HEK293T (cell line): ENCODE results near the gene WNT5B.

Experiments
- CTCF ChIA-PET: fragments of 350-600 bp; formaldehyde crosslinking; extraction: SDS; loops from one replicate; lab custom pipeline; 2021; ENCODE audit warnings: antibody characterized with exemption, inconsistent platforms; lab: Yijun Ruan, JAX
- POLR2A ChIA-PET: fragments of 350-600 bp; formaldehyde crosslinking; extraction: SDS; loops from one replicate; lab custom pipeline; 2020; ENCODE audit warnings: antibody characterized with exemption, inconsistent platforms; lab: Yijun Ruan, JAX
- DNase-seq: peaks from one replicate; pipeline ENCODE4 v3.0.0; 2012; ENCODE audit warnings: mixed read lengths; ENCODE audit errors: extremely low spot score
- ARNT ChIP-seq: fragments of 450-650 bp; IDR thresholded peaks from 2 replicates; pipeline ENCODE4 v1.6.1; 2017; ENCODE audit warnings: mild to moderate bottlenecking
- BHLHE40 ChIP-seq: fragments of 450-650 bp; IDR thresholded peaks from 2 replicates; pipeline ENCODE4 v1.6.1; 2016; ENCODE audit warnings: mild to moderate bottlenecking, moderate library complexity, borderline replicate concordance
- CTBP1 ChIP-seq: fragments of 450-650 bp; IDR thresholded peaks from 2 replicates; pipeline ENCODE4 v1.6.1; 2016; ENCODE audit warnings: borderline replicate concordance
- ELF4 ChIP-seq: fragments of 450-650 bp; IDR thresholded peaks from 2 replicates; pipeline ENCODE4 v1.6.1; 2017; ENCODE audit warnings: antibody characterized with exemption
- FOXA1 ChIP-seq: fragments of 450-650 bp; IDR thresholded peaks from 2 replicates; pipeline ENCODE4 v1.6.1; 2016; ENCODE audit warnings: mild to moderate bottlenecking
- FOXK2 ChIP-seq: fragments of 450-650 bp; IDR thresholded peaks from 2 replicates; pipeline ENCODE4 v1.6.1; 2016; ENCODE audit warnings: mild to moderate bottlenecking
- FOXM1 ChIP-seq: fragments of 450-650 bp; IDR thresholded peaks from 2 replicates; pipeline ENCODE4 v1.6.1; 2017; ENCODE audit warnings: mild to moderate bottlenecking, borderline replicate concordance
- HDGF ChIP-seq: fragments of 450-650 bp; IDR thresholded peaks from 2 replicates; pipeline ENCODE4 v1.6.1; 2017; ENCODE audit warnings: antibody characterized with exemption, borderline replicate concordance
- L3MBTL2 ChIP-seq: fragments of 450-650 bp; conservative IDR thresholded peaks from 2 replicates; pipeline ENCODE4 v1.6.1; 2016; ENCODE audit warnings: mild to moderate bottlenecking
- LEF1 ChIP-seq: fragments of 450-650 bp; IDR thresholded peaks from 2 replicates; pipeline ENCODE4 v1.6.1; 2017; ENCODE audit warnings: mild to moderate bottlenecking, borderline replicate concordance
- NFRKB ChIP-seq: fragments of 450-650 bp; IDR thresholded peaks from 2 replicates; pipeline ENCODE4 v1.6.1; 2016; ENCODE audit warnings: mild to moderate bottlenecking, moderate library complexity
- SP1 ChIP-seq: fragments of 450-650 bp; IDR thresholded peaks from 2 replicates; pipeline ENCODE4 v1.6.1; 2017
- SUZ12 ChIP-seq: fragments of 450-650 bp; IDR thresholded peaks from 2 replicates; pipeline ENCODE4 v1.6.1; 2016; ENCODE audit warnings: mild to moderate bottlenecking
- TARDBP ChIP-seq: fragments of 450-650 bp; IDR thresholded peaks from 2 replicates; pipeline ENCODE4 v1.6.1; 2016
- ZNF384 ChIP-seq: fragments of 450-650 bp; IDR thresholded peaks from 2 replicates; pipeline ENCODE4 v1.6.1; 2016
- TF ChIP-seq, protein P1 (sequence below): fragments of 450-650 bp; IDR thresholded peaks from 2 replicates; pipeline ENCODE4 v1.6.1; 2016

Gene WNT5B

DNA sequence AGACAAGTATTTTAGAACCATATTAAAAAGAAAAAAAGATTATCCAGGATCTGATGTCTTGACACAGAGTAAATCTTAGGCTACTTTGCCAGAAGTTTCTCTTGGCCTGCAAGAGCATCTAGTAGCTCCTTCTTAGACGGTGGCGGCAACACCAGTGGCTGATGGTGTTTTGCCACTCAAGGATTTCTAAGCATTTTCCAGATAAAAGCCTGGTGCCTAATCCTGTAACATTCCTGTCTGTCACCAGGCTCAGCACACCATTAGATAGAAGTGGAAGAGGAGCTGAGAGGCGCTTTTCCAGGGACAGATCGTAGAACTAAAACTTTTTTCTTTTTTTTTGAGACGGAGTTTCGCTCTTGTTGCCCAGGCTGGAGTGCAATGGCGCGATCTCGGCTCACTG, 14.0 kb downstream of the WNT5B start:
- CTCF ChIA-PET = interaction anchor here (0.6 to 2.1 kb wide), 3 partner anchors 8 to 148 kb away, joined by 3 to 7 read pairs (median 6); no protein-coding TSS in a partner anchor
- TF ChIP-seq TARDBP (no peak), SUZ12 (no peak), ELF4 (no peak), ZNF384 (no peak), SP1 (no peak), FOXM1 (no peak), ARNT (no peak), CTBP1 (no peak), L3MBTL2 (no peak), FOXA1 (no peak), LEF1 (no peak), FOXK2 (no peak), BHLHE40 (no peak), NFRKB (no peak), HDGF (no peak)
- TF ChIP-seq, protein P1, sequence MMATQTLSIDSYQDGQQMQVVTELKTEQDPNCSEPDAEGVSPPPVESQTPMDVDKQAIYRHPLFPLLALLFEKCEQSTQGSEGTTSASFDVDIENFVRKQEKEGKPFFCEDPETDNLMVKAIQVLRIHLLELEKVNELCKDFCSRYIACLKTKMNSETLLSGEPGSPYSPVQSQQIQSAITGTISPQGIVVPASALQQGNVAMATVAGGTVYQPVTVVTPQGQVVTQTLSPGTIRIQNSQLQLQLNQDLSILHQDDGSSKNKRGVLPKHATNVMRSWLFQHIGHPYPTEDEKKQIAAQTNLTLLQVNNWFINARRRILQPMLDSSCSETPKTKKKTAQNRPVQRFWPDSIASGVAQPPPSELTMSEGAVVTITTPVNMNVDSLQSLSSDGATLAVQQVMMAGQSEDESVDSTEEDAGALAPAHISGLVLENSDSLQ = no peak

DNA sequence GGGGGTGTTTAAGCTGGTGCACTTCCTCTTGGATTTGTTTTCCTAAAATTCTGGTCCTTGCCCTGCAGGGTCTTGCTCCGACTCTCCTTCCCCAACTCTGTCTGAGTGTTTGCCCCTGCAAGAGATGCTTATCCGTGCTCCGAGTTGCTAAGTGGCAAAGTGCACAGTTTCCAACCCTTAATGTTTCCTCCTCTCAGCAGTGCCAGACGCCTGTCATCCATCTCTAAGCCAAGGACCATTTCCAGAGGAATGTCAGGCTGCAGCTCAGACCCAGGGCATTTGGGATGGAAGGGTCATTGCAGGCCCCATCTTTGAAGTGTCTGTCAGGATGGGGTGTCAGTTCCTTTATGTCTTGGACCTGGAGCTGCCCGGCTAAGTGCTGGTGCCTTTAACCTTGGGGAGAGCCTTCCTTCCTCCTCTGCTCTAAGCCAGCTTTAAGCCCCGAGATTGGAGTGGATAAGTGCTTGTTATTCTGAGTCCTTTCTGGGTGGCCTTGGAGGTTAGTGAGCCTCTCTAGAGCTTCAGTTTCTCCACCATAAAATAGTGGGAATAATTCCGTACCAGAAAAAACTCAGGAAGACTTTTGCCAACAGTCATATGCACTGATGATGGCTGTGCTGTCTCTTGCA, 15.0 kb downstream of the WNT5B start:
- no peak for TF ChIP-seq ZNF384
- no peak for TF ChIP-seq NFRKB
- TF ChIP-seq, protein P1 = no peak
- ChIA-PET CTCF (interaction anchor here (0.6 to 2.1 kb wide), 8 partner anchors 9 to 296 kb away, joined by 3 to 7 read pairs (median 4); partner anchors contain the start of gene WNT5B), POLR2A (interaction anchor here (0.6 to 1.2 kb wide), 2 partner anchors 13 to 14 kb away, joined by 3 read pairs; no protein-coding TSS in a partner anchor)
- DNase-seq = no peak

More for the DNA sequence above, 14.0 kb downstream of the WNT5B start:
- DNase-seq = no peak
- POLR2A ChIA-PET = no interaction called here

DNA sequence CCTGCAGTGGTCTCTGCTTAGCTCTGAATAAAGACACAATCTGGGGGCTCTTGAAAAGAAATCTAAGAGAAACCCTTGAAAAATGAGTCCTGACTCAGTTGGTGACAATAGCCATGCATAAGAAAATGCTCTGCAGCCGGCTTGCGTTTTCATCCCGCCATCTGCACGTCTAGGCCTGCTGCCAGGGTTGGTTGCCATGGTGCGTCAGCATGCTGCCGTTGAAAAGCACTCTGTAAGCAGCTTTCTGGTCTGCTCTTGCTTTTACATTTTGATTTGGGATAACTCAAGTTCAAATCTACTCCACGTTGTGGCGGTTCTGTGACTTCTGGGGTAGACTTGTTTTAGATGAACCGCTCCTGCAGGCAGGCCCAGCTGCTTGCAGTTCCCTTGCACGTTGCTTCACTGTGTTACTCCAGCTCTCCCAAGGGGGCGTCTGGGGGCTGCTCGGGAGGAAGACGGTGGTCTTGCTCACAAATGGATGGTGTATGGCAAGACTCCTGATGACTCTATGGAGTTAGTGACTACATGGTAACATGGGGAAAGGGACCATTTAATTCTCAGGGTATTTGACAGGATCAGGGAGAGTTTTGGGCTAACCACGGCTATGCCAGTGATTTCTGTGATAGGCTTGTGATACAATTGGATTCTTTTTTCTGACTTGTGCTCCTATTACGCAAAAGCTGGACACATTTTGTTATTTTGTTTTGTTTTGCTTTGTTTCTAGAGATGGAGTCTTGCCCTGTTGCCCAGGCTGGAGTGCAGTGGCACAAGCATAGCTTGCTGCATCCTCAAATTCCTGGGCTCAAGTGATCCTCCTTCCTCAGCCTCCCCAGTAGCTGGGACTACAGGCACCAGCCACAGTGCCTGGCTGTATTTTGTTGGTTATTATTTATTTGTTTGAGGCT, 15.8 kb downstream of the WNT5B start:
- CTCF ChIA-PET = interaction anchor here (0.6 to 2.1 kb wide), 7 partner anchors 8 to 296 kb away, joined by 3 to 7 read pairs (median 4); partner anchors contain the start of gene WNT5B
- DNase-seq = no peak
- POLR2A ChIA-PET = interaction anchor here (0.6 to 1.5 kb wide), 3 partner anchors 13 to 17 kb away, joined by 3 to 4 read pairs (median 3); no protein-coding TSS in a partner anchor
- TF ChIP-seq HDGF (no peak), SP1 (no peak), L3MBTL2 (no peak)
- TF ChIP-seq, protein P1 = no peak

DNA sequence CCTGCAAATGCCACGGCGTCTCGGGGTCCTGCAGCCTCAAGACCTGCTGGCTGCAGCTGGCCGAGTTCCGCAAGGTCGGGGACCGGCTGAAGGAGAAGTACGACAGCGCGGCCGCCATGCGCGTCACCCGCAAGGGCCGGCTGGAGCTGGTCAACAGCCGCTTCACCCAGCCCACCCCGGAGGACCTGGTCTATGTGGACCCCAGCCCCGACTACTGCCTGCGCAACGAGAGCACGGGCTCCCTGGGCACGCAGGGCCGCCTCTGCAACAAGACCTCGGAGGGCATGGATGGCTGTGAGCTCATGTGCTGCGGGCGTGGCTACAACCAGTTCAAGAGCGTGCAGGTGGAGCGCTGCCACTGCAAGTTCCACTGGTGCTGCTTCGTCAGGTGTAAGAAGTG, 16.8 kb downstream of the WNT5B start:
- CTCF ChIA-PET = interaction anchor here (1.3 kb wide), 1 partner anchor 12 kb away, joined by 4 read pairs; no protein-coding TSS in a partner anchor
- POLR2A ChIA-PET = interaction anchor here (1.5 kb wide), 1 partner anchor 16 kb away, joined by 4 read pairs; no protein-coding TSS in a partner anchor
- no peak for DNase-seq
- TF ChIP-seq ARNT (no peak), LEF1 (no peak), SUZ12 (no peak), BHLHE40 (no peak), TARDBP (no peak), FOXK2 (no peak), NFRKB (no peak), SP1 (no peak), FOXA1 (no peak), L3MBTL2 (no peak), ZNF384 (no peak), HDGF (no peak), CTBP1 (no peak), ELF4 (no peak), FOXM1 (no peak)
- TF ChIP-seq, protein P1 = no peak

DNA sequence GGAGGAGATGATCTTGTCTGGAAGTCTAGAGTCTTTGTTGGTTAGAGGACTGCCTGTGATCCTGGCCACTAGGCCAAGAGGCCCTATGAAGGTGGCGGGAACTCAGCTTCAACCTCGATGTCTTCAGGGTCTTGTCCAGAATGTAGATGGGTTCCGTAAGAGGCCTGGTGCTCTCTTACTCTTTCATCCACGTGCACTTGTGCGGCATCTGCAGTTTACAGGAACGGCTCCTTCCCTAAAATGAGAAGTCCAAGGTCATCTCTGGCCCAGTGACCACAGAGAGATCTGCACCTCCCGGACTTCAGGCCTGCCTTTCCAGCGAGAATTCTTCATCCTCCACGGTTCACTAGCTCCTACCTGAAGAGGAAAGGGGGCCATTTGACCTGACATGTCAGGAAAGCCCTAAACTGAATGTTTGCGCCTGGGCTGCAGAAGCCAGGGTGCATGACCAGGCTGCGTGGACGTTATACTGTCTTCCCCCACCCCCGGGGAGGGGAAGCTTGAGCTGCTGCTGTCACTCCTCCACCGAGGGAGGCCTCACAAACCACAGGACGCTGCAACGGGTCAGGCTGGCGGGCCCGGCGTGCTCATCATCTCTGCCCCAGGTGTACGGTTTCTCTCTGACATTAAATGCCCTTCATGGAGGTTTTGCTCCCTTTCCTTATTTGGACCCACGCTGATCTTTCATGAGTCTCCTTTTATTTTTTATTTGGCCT, 17.7 kb downstream of the WNT5B start:
- POLR2A ChIA-PET = interaction anchor here (1.5 kb wide), 1 partner anchor 15 kb away, joined by 4 read pairs; no protein-coding TSS in a partner anchor
- no peak for DNase-seq
- CTCF ChIA-PET = interaction anchor here (1.2 to 1.3 kb wide), 2 partner anchors 13 to 146 kb away, joined by 3 to 4 read pairs; no protein-coding TSS in a partner anchor
- TF ChIP-seq SP1 (no peak), ARNT (no peak), TARDBP (no peak), LEF1 (no peak), ELF4 (no peak), ZNF384 (no peak), FOXK2 (no peak), NFRKB (no peak), SUZ12 (no peak), FOXM1 (no peak), L3MBTL2 (no peak), BHLHE40 (no peak), CTBP1 (no peak), HDGF (no peak), FOXA1 (no peak)
- TF ChIP-seq, protein P1 = no peak
